WERI-Rb-1 (cell line): ENCODE data around the gene HMGN4.

ENCODE experiments used
- DNase-seq: peaks from one replicate; pipeline ENCODE4 v3.0.0-alpha.2; 2020
- H3K27ac ChIP-seq: fragments of 250-450 bp; sonication (Bioruptor Pico); 2 replicates; pipeline ENCODE4 v1.5.1; 2020; ENCODE audit warnings: mild to moderate bottlenecking, moderate library complexity
- H3K27me3 ChIP-seq: fragments of 250-450 bp; sonication (Bioruptor Pico); 2 replicates; pipeline ENCODE4 v1.5.1; 2021; ENCODE audit warnings: mild to moderate bottlenecking, low read depth, moderate library complexity; ENCODE audit not compliant: insufficient read depth, severe bottlenecking
- H3K36me3 ChIP-seq: fragments of 250-450 bp; sonication (Bioruptor Pico); 2 replicates; pipeline ENCODE4 v1.5.1; 2020; ENCODE audit warnings: mild to moderate bottlenecking, moderate library complexity
- H3K4me3 ChIP-seq: 2 replicates; pipeline ENCODE4 v1.5.1; 2011; ENCODE audit warnings: low read depth, mild to moderate bottlenecking, control low read depth, low read length
- H3K9me3 ChIP-seq: fragments of 250-450 bp; sonication (Bioruptor Pico); 2 replicates; pipeline ENCODE4 v1.5.1; 2021; ENCODE audit warnings: mild to moderate bottlenecking, moderate library complexity; ENCODE audit not compliant: severe bottlenecking
- CTCF ChIP-seq: IDR thresholded peaks from 2 replicates; pipeline ENCODE4 v1.5.1; 2011; ENCODE audit warnings: low read depth, mild to moderate bottlenecking, control low read depth, inconsistent platforms, low read length

HMGN4 gene

GRCh38 chr6:26495281-26495680 is 42.9 kb upstream of the HMGN4 start:
- no peaks in the 10 kb centered on the region for H3K27me3 ChIP-seq
- no peak for DNase-seq
- H3K4me3 ChIP-seq = no peak overlapping the region
- no peak overlapping the region for H3K27ac ChIP-seq
- H3K9me3 ChIP-seq = no peaks in the 10 kb centered on the region
- TF ChIP-seq CTCF = no peak
- H3K36me3 ChIP-seq = no peaks in the 10 kb centered on the region

DNA sequence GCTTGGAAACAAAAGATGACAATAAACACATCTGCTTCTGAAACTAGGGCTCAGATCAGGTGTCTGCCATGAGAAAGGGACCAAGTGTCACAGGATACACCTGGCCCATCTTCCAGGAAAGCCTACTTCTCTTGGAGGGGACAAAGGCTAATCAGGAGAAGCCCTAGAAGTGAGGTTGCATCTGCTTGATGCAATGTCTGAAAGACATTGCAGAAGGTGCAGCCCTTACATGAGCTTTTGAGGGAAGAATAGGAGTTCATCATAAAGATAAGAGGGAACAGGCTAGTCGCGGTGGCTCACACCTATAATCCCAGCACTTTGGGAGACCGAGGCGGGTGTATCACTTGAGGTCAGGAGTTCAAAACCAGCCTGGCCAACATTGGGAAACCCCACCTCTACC is 40.6 kb upstream of the HMGN4 start:
- Histone ChIP-seq H3K9me3 (no peaks in the 10 kb centered on the region), H3K27ac (no peak overlapping the region), H3K27me3 (no peaks in the 10 kb centered on the region), H3K36me3 (no peaks in the 10 kb centered on the region), H3K4me3 (no peak overlapping the region)
- no peak for DNase-seq
- TF ChIP-seq CTCF = no peak

GRCh38 chr6:26500102-26500501 is 38.1 kb upstream of the HMGN4 start, which contains the start of gene BTN1A1:
TSS of gene BTN1A1 (plus strand) at chr6:26500303. CDS start at chr6:26501287, 984 bp downstream.
- no peak for TF ChIP-seq CTCF
- Histone ChIP-seq H3K9me3 (no peaks in the 10 kb centered on the region), H3K4me3 (no peak within 1 kb of the TSS), H3K36me3 (no peaks in the 10 kb centered on the region), H3K27me3 (no peaks in the 10 kb centered on the region), H3K27ac (no peak within 1 kb of the TSS)
- no peak for DNase-seq

DNA sequence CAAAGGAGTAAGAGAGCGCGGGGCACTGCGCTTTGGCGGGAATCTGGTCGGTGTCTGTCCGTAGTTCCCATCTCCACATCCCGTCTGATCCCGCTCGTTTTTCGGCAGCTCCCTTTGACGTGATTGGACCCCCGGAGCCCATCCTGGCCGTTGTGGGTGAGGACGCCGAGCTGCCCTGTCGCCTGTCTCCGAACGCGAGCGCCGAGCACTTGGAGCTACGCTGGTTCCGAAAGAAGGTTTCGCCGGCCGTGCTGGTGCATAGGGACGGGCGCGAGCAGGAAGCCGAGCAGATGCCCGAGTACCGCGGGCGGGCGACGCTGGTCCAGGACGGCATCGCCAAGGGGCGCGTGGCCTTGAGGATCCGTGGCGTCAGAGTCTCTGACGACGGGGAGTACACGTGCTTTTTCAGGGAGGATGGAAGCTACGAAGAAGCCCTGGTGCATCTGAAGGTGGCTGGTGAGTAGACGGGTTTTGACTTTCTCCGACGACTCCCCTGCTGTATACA is 36.6 kb upstream of the HMGN4 start:
- DNase-seq = no peak
- Histone ChIP-seq H3K36me3 (no peaks in the 10 kb centered on the region), H3K27ac (no peak overlapping the region; the same call in 1 of the 2 replicates), H3K4me3 (no peak overlapping the region), H3K9me3 (no peaks in the 10 kb centered on the region), H3K27me3 (no peaks in the 10 kb centered on the region)
- TF ChIP-seq CTCF = no peak

- no peaks in the 10 kb centered on the region for H3K27me3 ChIP-seq
- DNase-seq = peak; percentile 65
- no peaks in the 10 kb centered on the region for H3K9me3 ChIP-seq
- no peaks in the 10 kb centered on the region for H3K36me3 ChIP-seq
- H3K4me3 ChIP-seq = no peak overlapping the region
- peak overlapping the region; percentile 54 for H3K27ac ChIP-seq
- TF ChIP-seq CTCF = no peak
Measured at GRCh38 chr6:26502165-26502564, 36.0 kb upstream of the HMGN4 start.

- no peak for TF ChIP-seq CTCF
Measured at GRCh38 chr6:26502626-26503025, 35.5 kb upstream of the HMGN4 start.

More at GRCh38 chr6:26502626-26503025, 35.5 kb upstream of the HMGN4 start:
- Histone ChIP-seq H3K27me3 (no peaks in the 10 kb centered on the region), H3K4me3 (no peak overlapping the region), H3K9me3 (no peaks in the 10 kb centered on the region), H3K36me3 (no peaks in the 10 kb centered on the region), H3K27ac (peak overlapping the region; percentile 54)
- DNase-seq = no peak
